Uterus (tissue), 2 donors: ENCODE results near the gene FMN2.

Experiments used
- CTCF ChIP-seq, 4 experiments: fragments of 200-600 bp in 2 of 4; fragments of 450-650 bp in 2 of 4; sonication (generic) in 2 of 4; IDR thresholded peaks; one replicate each; pipeline ENCODE4 v1.5.1; 2016 to 2019; ENCODE audit warnings: antibody characterized with exemption in 4 of 4, mild to moderate bottlenecking in 2 of 4, moderate library complexity in 1 of 4
- POLR2A ChIP-seq, 2 donors: fragments of 450-650 bp; IDR thresholded peaks; one replicate each; pipeline ENCODE4 v1.6.1; 2016; ENCODE audit warnings: antibody characterized with exemption in 2 of 2, mild to moderate bottlenecking in 1 of 2, moderate library complexity in 1 of 2

GRCh38 chr1:240192851-240193250, 101.2 kb downstream of the FMN2 start:
- no peak for TF ChIP-seq CTCF (IDR thresholded peaks at IDR 0.05)
- no peak for TF ChIP-seq POLR2A (IDR thresholded peaks at IDR 0.05)
